H9 (cell line): ENCODE measurements around the gene OTUD4. TPM values are rescaled to one million over a fixed set of nuclear protein-coding genes. Genes with fewer than 3 reads are reported as not detected.

Experiments
- DNase-seq: peaks from one replicate; pipeline ENCODE4 v3.0.0-alpha.2; 2017
- H2AFZ ChIP-seq: one replicate; pipeline ENCODE4 v1.6.1; 2013; ENCODE audit warnings: mild to moderate bottlenecking, low read length, control low read depth, moderate library complexity
- H2AK5ac ChIP-seq: 2 replicates; pipeline ENCODE4 v1.6.1; 2013; ENCODE audit warnings: low read length, control low read depth, mixed read lengths; ENCODE audit not compliant: insufficient read length
- H2BK120ac ChIP-seq: one replicate; pipeline ENCODE4 v1.6.1; 2013; ENCODE audit warnings: low read depth, mild to moderate bottlenecking, low read length, control low read depth, inconsistent platforms; ENCODE audit not compliant: poor library complexity, severe bottlenecking
- H2BK12ac ChIP-seq: 2 replicates; pipeline ENCODE4 v1.6.1; 2013; ENCODE audit warnings: low read length, control low read depth, mixed read lengths, low read depth; ENCODE audit not compliant: insufficient read length
- H2BK15ac ChIP-seq: 2 replicates; pipeline ENCODE4 v1.6.1; 2013; ENCODE audit warnings: low read depth, low read length, control low read depth
- H2BK20ac ChIP-seq: one replicate; pipeline ENCODE4 v1.6.1; 2013; ENCODE audit warnings: low read depth, mild to moderate bottlenecking, low read length, control low read depth, inconsistent platforms; ENCODE audit not compliant: poor library complexity, severe bottlenecking
- H2BK5ac ChIP-seq: 2 replicates; pipeline ENCODE4 v1.6.1; 2013; ENCODE audit warnings: low read length, control low read depth, mixed read lengths; ENCODE audit not compliant: insufficient read length
- H3K14ac ChIP-seq: 2 replicates; pipeline ENCODE4 v1.6.1; 2013; ENCODE audit warnings: low read length, control low read depth; ENCODE audit not compliant: insufficient read depth
- H3K18ac ChIP-seq: 2 replicates; pipeline ENCODE4 v1.6.1; 2013; ENCODE audit warnings: low read depth, mild to moderate bottlenecking, mixed read lengths, low read length, control low read depth; ENCODE audit not compliant: insufficient read length
- H3K23ac ChIP-seq: 2 replicates; pipeline ENCODE4 v1.6.1; 2013; ENCODE audit warnings: low read length, control low read depth, mixed read lengths, low read depth; ENCODE audit not compliant: insufficient read length
- H3K23me2 ChIP-seq: 2 replicates; pipeline ENCODE4 v1.6.1; 2013; ENCODE audit warnings: low read depth, mild to moderate bottlenecking, mixed read lengths, low read length, control low read depth; ENCODE audit not compliant: insufficient read length, poor library complexity, severe bottlenecking
- H3K27ac ChIP-seq: 2 replicates; pipeline ENCODE4 v1.5.1; 2013; ENCODE audit warnings: low read length, control low read depth, mixed read lengths, low read depth; ENCODE audit not compliant: insufficient read length
- H3K27me3 ChIP-seq: 2 replicates; pipeline ENCODE4 v1.6.1; 2013; ENCODE audit warnings: low read length, control low read depth, inconsistent platforms; ENCODE audit not compliant: insufficient read depth
- H3K4ac ChIP-seq: 2 replicates; pipeline ENCODE4 v1.6.1; 2013; ENCODE audit warnings: low read depth, mild to moderate bottlenecking, control low read depth, inconsistent platforms, low read length, moderate library complexity
- H3K4me1 ChIP-seq: 2 replicates; pipeline ENCODE4 v1.6.1; 2013; ENCODE audit warnings: low read length, control low read depth, inconsistent platforms; ENCODE audit not compliant: insufficient read depth
- H3K4me2 ChIP-seq: 2 replicates; pipeline ENCODE4 v1.6.1; 2013; ENCODE audit warnings: low read length, control low read depth, mixed read lengths; ENCODE audit not compliant: insufficient read length, insufficient read depth
- H3K56ac ChIP-seq: 2 replicates; pipeline ENCODE4 v1.6.1; 2013; ENCODE audit warnings: low read depth, mild to moderate bottlenecking, mixed read lengths, low read length, control low read depth; ENCODE audit not compliant: insufficient read length
- H3K79me1 ChIP-seq: 2 replicates; pipeline ENCODE4 v1.6.1; 2013; ENCODE audit warnings: low read depth, mild to moderate bottlenecking, moderate library complexity, low read length, control low read depth, inconsistent platforms; ENCODE audit not compliant: insufficient read depth, poor library complexity, severe bottlenecking
- H3K79me2 ChIP-seq: 2 replicates; pipeline ENCODE4 v1.6.1; 2013; ENCODE audit warnings: low read length, control low read depth, inconsistent platforms; ENCODE audit not compliant: insufficient read depth
- H3K9ac ChIP-seq: 2 replicates; pipeline ENCODE4 v1.6.1; 2013; ENCODE audit warnings: low read length, control low read depth, mixed read lengths; ENCODE audit not compliant: insufficient read length; ENCODE audit errors: extremely low read depth
- H3K9me3 ChIP-seq: one replicate; pipeline ENCODE4 v1.6.1; 2013; ENCODE audit warnings: low read depth, low read length, inconsistent platforms; ENCODE audit not compliant: control insufficient read depth
- H3T11ph ChIP-seq: one replicate; pipeline ENCODE4 v1.6.1; 2013; ENCODE audit warnings: mild to moderate bottlenecking, low read length, control low read depth, inconsistent platforms
- H4K20me1 ChIP-seq: one replicate; pipeline ENCODE4 v1.6.1; 2013; ENCODE audit not compliant: control insufficient read depth, insufficient read length, insufficient read depth
- H4K5ac ChIP-seq: 2 replicates; pipeline ENCODE4 v1.6.1; 2013; ENCODE audit warnings: low read depth, mild to moderate bottlenecking, mixed read lengths, low read length, control low read depth; ENCODE audit not compliant: insufficient read length
- H4K8ac ChIP-seq: replicated peaks from 2 replicates; pipeline ENCODE4 v1.6.1; 2013; ENCODE audit warnings: low read length, control low read depth, mixed read lengths, low read depth; ENCODE audit not compliant: insufficient read length
- H4K91ac ChIP-seq: 2 replicates; pipeline ENCODE4 v1.6.1; 2013; ENCODE audit warnings: low read depth, mild to moderate bottlenecking, moderate library complexity, mixed read lengths, low read length, control low read depth; ENCODE audit not compliant: insufficient read length
- H3K27ac Mint-ChIP-seq, 3 experiments: 2 replicates in 2 of 3; 3 replicates in 1 of 3; pipeline ENCODE4 v1.8.0; 2020 to 2021; ENCODE audit warnings: mixed read lengths in 3 of 3, mild to moderate bottlenecking in 1 of 3, moderate library complexity in 1 of 3
- H3K27me3 Mint-ChIP-seq: 2 replicates; pipeline ENCODE4 v1.8.0; 2021; ENCODE audit warnings: low read depth, mild to moderate bottlenecking, moderate library complexity, mixed read lengths
- H3K36me3 Mint-ChIP-seq, 3 experiments: 2 replicates in 2 of 3; 3 replicates in 1 of 3; pipeline ENCODE4 v1.8.0; 2020 to 2021; ENCODE audit warnings: low read depth in 3 of 3, mixed read lengths in 3 of 3; ENCODE audit not compliant: insufficient read depth in 1 of 3
- H3K4me1 Mint-ChIP-seq, 2 experiments: 2 replicates each; pipeline ENCODE4 v1.8.0; 2020; ENCODE audit warnings: mixed read lengths in 2 of 2
- H3K4me3 Mint-ChIP-seq, 2 experiments: 2 replicates in 1 of 2; 3 replicates in 1 of 2; pipeline ENCODE4 v1.8.0; 2020 to 2021; ENCODE audit warnings: mild to moderate bottlenecking in 2 of 2, mixed read lengths in 2 of 2, moderate library complexity in 1 of 2
- H3K9me3 Mint-ChIP-seq, 2 experiments: 2 replicates in 1 of 2; 3 replicates in 1 of 2; pipeline ENCODE4 v1.8.0; 2020; ENCODE audit warnings: mild to moderate bottlenecking in 2 of 2, mixed read lengths in 2 of 2, moderate library complexity in 1 of 2
- CTCF ChIP-seq: fragments of 200-600 bp; sonication (generic); conservative IDR thresholded peaks from 3 replicates; pipeline ENCODE4 v1.8.0; 2021; ENCODE audit warnings: antibody characterized with exemption, mild to moderate bottlenecking
- WGBS: extraction: QIAGEN DNeasy Blood & Tissue Kit; methylation state at CpG from one replicate; pipeline ENCODE4 v1.1.7; 2013; ENCODE audit warnings: missing lambda C conversion rate, low lambda C conversion rate, mixed read lengths; ENCODE audit not compliant: insufficient read length; ENCODE audit errors: extremely low coverage; 5-methylcytosine and 5-hydroxymethylcytosine counted together
- total RNA-seq: library from RNA; stranded (reverse); gene quantifications from 2 replicates; pipeline ENCODE4 v1.2.1, GENCODE V29; 2021

OTUD4 gene
- total RNA-seq, 1 experiment from 2014 or later, result 59.0 TPM

- no peak overlapping the region for H2BK15ac ChIP-seq
- no peaks in the 10 kb centered on the region for H3K27me3 ChIP-seq
- H4K5ac ChIP-seq, result no peak overlapping the region
- no peak overlapping the region for H2BK12ac ChIP-seq
- H4K20me1 ChIP-seq, result no peaks in the 10 kb centered on the region
- H3K27ac ChIP-seq, result no peak overlapping the region
- no peak for DNase-seq
- WGBS, result no CpG with 5 or more reads among the region's 1 CpG
- no peak overlapping the region for H3K27ac Mint-ChIP-seq
- no peak overlapping the region for H2BK120ac ChIP-seq
- no peak overlapping the region for H3K4me2 ChIP-seq
- no peaks in the 10 kb centered on the region for H3K9me3 ChIP-seq
- H3K9ac ChIP-seq, result no peak overlapping the region
- H3K36me3 Mint-ChIP-seq, result peaks cover 29 to 80% (median 66%) of the 10 kb centered on the region in 3 experiments
- H3K79me1 ChIP-seq, result no peaks in the 10 kb centered on the region
- no peak overlapping the region for H3K18ac ChIP-seq
- no peaks in the 10 kb centered on the region for H3K23me2 ChIP-seq
- no peak overlapping the region for H4K91ac ChIP-seq
- H3K23ac ChIP-seq, result no peak overlapping the region
- no peak for TF ChIP-seq CTCF
- H2AFZ ChIP-seq, result no peak overlapping the region
- no peak overlapping the region for H3T11ph ChIP-seq
- H3K14ac ChIP-seq, result no peak overlapping the region
- H4K8ac ChIP-seq, result no peak overlapping the region
- H3K9me3 Mint-ChIP-seq, result no peaks in the 10 kb centered on the region
- H3K79me2 ChIP-seq, result peaks cover 2% of the 10 kb centered on the region; the same call in 1 of the 2 replicates
- no peak overlapping the region for H3K56ac ChIP-seq
- no peak overlapping the region for H2AK5ac ChIP-seq
- H3K4me1 Mint-ChIP-seq, result no peaks in the 10 kb centered on the region
- no peak overlapping the region for H2BK5ac ChIP-seq
- H3K27me3 Mint-ChIP-seq, result no peaks in the 10 kb centered on the region
- no peak overlapping the region for H3K4ac ChIP-seq
- no peaks in the 10 kb centered on the region for H3K4me1 ChIP-seq
- H3K4me3 Mint-ChIP-seq, result no peak overlapping the region
- H2BK20ac ChIP-seq, result no peak overlapping the region
Observed at GRCh38 chr4:145153904-145154298, 26.5 kb downstream of the OTUD4 start.
